Activated T-helper 2 cell treated with anti-CD3 and anti-CD28 coated beads, Interferon-gamma antibody, Interleukin-2, Interleukin-4, amounts not matched to agents 10 μg/mL and 5 μg/mL and 100 μg/mL, durations not matched to agents 14 hours and 24 hours and 36 hours (primary cell): Measurements from ENCODE around the gene NCAM1. TPM values are rescaled to one million over a fixed set of nuclear protein-coding genes. Genes with fewer than 3 reads are reported as not detected.

Experiments
- DNase-seq: peaks from one replicate; pipeline ENCODE4 v3.0.0; 2021; ENCODE audit warnings: low spot score
- H3K27ac Mint-ChIP-seq: one replicate; pipeline ENCODE4 v1.8.0; 2021; ENCODE audit warnings: mixed read lengths
- H3K27me3 Mint-ChIP-seq: one replicate; pipeline ENCODE4 v1.8.0; 2021; ENCODE audit warnings: low read depth, mixed read lengths
- H3K36me3 Mint-ChIP-seq: one replicate; pipeline ENCODE4 v1.8.0; 2021; ENCODE audit warnings: low read depth, mixed read lengths
- H3K4me1 Mint-ChIP-seq: one replicate; pipeline ENCODE4 v1.8.0; 2021; ENCODE audit warnings: low read depth, mixed read lengths
- H3K4me3 Mint-ChIP-seq: one replicate; pipeline ENCODE4 v1.8.0; 2021; ENCODE audit warnings: low read depth, mild to moderate bottlenecking, moderate library complexity, mixed read lengths
- H3K9me3 Mint-ChIP-seq: one replicate; pipeline ENCODE4 v1.8.0; 2021; ENCODE audit warnings: mixed read lengths
- intact Hi-C: fragments of 100-400 bp; cut with micrococcal nuclease; formaldehyde crosslinking; loops from one replicate; pipeline ENCODE4 v1.15.1; 2023
- total RNA-seq: library from RNA; stranded (reverse); gene quantifications from 2 replicates; pipeline ENCODE4 v1.2.3, GENCODE V29; 2022

The NCAM1 gene
- total RNA-seq, 1 donor from 2014 or later = not detected

- no peak overlapping the region for H3K27ac Mint-ChIP-seq
- H3K4me3 Mint-ChIP-seq = no peak overlapping the region
- H3K36me3 Mint-ChIP-seq = no peaks in the 10 kb centered on the region
- peaks cover 2% of the 10 kb centered on the region for H3K27me3 Mint-ChIP-seq
- intact Hi-C loops = no loop called here
- no peaks in the 10 kb centered on the region for H3K4me1 Mint-ChIP-seq
- H3K9me3 Mint-ChIP-seq = no peaks in the 10 kb centered on the region
- no peak for DNase-seq
These were observed 11.2 kb upstream of the NCAM1 start for GRCh38 chr11:112949781-112950575.

DNA sequence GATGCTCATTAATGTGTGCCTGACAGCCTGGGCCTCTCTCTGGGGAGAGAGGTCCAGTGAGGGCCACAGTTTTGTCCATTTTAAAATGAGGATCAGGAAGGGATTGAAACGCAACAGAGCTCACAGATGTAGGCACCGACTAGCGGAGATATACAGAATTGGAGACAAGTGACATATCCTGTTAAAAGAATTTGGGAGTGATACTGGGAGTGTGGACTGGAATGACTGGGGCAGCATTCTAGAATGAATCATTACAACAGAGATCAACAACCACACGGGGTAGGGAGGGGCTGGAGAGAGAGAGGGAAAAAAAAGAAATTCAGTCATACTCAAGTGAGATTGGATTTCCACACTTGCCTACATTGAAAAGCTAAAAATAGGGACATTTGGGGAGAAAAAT lies 2.5 kb upstream of the NCAM1 start:
- no peak overlapping the region for H3K27ac Mint-ChIP-seq
- DNase-seq = no peak
- H3K27me3 Mint-ChIP-seq = peaks cover 55% of the 10 kb centered on the region
- peaks cover 12% of the 10 kb centered on the region for H3K4me1 Mint-ChIP-seq
- no peaks in the 10 kb centered on the region for H3K9me3 Mint-ChIP-seq
- intact Hi-C loops = no loop called here
- no peak overlapping the region for H3K4me3 Mint-ChIP-seq
- H3K36me3 Mint-ChIP-seq = no peaks in the 10 kb centered on the region

GRCh38 chr11:112961751-112962578 lies 745 bp downstream of the NCAM1 start:
- Mint-ChIP-seq H3K9me3 (no peaks in the 10 kb centered on the region), H3K36me3 (no peaks in the 10 kb centered on the region), H3K4me3 (peak overlapping the region; percentile 74), H3K4me1 (peaks cover 12% of the 10 kb centered on the region), H3K27ac (no peak overlapping the region), H3K27me3 (peaks cover 64% of the 10 kb centered on the region)
- intact Hi-C loops = no loop called here
- DNase-seq = no peak

DNA sequence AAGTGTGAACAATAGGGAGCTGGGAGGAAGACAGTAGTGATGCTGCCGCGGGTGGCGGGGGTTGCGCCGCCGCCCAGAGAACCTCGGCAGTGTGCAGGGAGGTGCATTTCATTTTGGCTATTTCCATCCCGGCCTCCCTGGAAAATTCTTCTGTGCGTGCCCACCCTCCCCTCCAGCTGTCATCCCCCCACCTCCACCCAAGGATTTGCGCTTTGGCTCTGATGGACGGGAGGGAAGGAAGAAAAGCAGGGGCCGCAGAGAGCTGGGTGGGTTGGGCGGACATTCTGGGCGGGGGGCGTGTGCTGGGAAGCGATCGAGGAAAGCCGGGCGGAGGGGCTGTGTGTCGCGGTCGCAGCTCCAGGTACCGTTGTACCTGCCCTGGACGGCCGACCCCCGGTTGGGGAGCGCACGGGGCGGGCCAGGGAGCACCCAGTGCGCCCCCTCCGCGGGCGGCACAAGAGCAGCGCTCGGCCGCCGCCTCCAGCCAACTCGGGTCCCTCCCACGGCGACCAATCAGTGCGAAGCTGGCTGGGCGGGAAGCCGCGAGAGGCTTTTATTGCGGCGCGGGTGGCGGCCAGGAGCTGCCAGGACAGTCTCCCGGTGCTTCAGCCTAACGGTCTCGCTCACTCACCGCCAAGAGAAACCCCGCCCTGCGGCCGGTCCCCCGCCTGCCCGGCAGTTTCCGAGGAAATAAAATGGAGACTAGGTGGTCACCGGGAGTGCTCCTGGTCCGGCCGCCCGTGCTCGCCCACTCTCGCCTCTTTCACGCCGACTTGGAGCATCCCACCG lies 1.6 kb downstream of the NCAM1 start:
- Mint-ChIP-seq H3K4me1 (peaks cover 12% of the 10 kb centered on the region), H3K27me3 (peaks cover 64% of the 10 kb centered on the region), H3K9me3 (no peaks in the 10 kb centered on the region), H3K27ac (no peak overlapping the region), H3K36me3 (no peaks in the 10 kb centered on the region), H3K4me3 (peak overlapping the region; percentile 74)
- intact Hi-C loops = no loop called here
- no peak for DNase-seq

- peaks cover 59% of the 10 kb centered on the region for H3K27me3 Mint-ChIP-seq
- no peak for DNase-seq
- no peak overlapping the region for H3K4me3 Mint-ChIP-seq
- intact Hi-C loops = no loop called here
- peaks cover 12% of the 10 kb centered on the region for H3K4me1 Mint-ChIP-seq
- no peak overlapping the region for H3K27ac Mint-ChIP-seq
- no peaks in the 10 kb centered on the region for H3K9me3 Mint-ChIP-seq
- no peaks in the 10 kb centered on the region for H3K36me3 Mint-ChIP-seq
These were observed 2.2 kb downstream of the NCAM1 start for GRCh38 chr11:112963368-112963955.

- DNase-seq = no peak
- Mint-ChIP-seq H3K27me3 (peaks cover 52% of the 10 kb centered on the region), H3K36me3 (no peaks in the 10 kb centered on the region), H3K9me3 (no peaks in the 10 kb centered on the region), H3K27ac (no peak overlapping the region), H3K4me3 (no peak overlapping the region), H3K4me1 (peaks cover 12% of the 10 kb centered on the region)
- intact Hi-C loops = no loop called here
These were observed 4.4 kb downstream of the NCAM1 start for GRCh38 chr11:112965656-112966055.

- Mint-ChIP-seq H3K4me1 (peaks cover 7% of the 10 kb centered on the region), H3K9me3 (no peaks in the 10 kb centered on the region), H3K4me3 (no peak overlapping the region), H3K27ac (no peak overlapping the region), H3K36me3 (no peaks in the 10 kb centered on the region), H3K27me3 (peaks cover 43% of the 10 kb centered on the region)
- intact Hi-C loops = no loop called here
- no peak for DNase-seq
These were observed 5.3 kb downstream of the NCAM1 start for GRCh38 chr11:112966561-112966960.

- Mint-ChIP-seq H3K27ac (no peak overlapping the region), H3K4me3 (no peak overlapping the region)
- intact Hi-C loops = no loop called here
These were observed 5.9 kb downstream of the NCAM1 start for GRCh38 chr11:112967082-112967481.

GRCh38 chr11:112968941-112969713 lies 7.9 kb downstream of the NCAM1 start:
- intact Hi-C loops = no loop called here
- Mint-ChIP-seq H3K4me3 (no peak overlapping the region), H3K4me1 (no peaks in the 10 kb centered on the region), H3K27ac (no peak overlapping the region), H3K9me3 (no peaks in the 10 kb centered on the region), H3K36me3 (no peaks in the 10 kb centered on the region), H3K27me3 (peaks cover 29% of the 10 kb centered on the region)
- no peak for DNase-seq

More at GRCh38 chr11:112967082-112967481, 5.9 kb downstream of the NCAM1 start:
- no peak for DNase-seq
- H3K9me3 Mint-ChIP-seq = no peaks in the 10 kb centered on the region
- H3K4me1 Mint-ChIP-seq = peaks cover 5% of the 10 kb centered on the region
- H3K36me3 Mint-ChIP-seq = no peaks in the 10 kb centered on the region
- H3K27me3 Mint-ChIP-seq = peaks cover 41% of the 10 kb centered on the region

GRCh38 chr11:112971195-112971594 lies 10.0 kb downstream of the NCAM1 start:
- Mint-ChIP-seq H3K27ac (no peak overlapping the region), H3K4me3 (no peak overlapping the region), H3K9me3 (no peaks in the 10 kb centered on the region), H3K4me1 (no peaks in the 10 kb centered on the region), H3K36me3 (no peaks in the 10 kb centered on the region), H3K27me3 (peaks cover 20% of the 10 kb centered on the region)
- DNase-seq = no peak
- intact Hi-C loops = no loop called here

GRCh38 chr11:112971827-112972226 lies 10.6 kb downstream of the NCAM1 start:
- DNase-seq = no peak
- intact Hi-C loops = no loop called here
- Mint-ChIP-seq H3K27me3 (peaks cover 20% of the 10 kb centered on the region), H3K4me3 (no peak overlapping the region), H3K9me3 (no peaks in the 10 kb centered on the region), H3K27ac (no peak overlapping the region), H3K4me1 (no peaks in the 10 kb centered on the region), H3K36me3 (no peaks in the 10 kb centered on the region)
